ENCODE data around the gene SCAMP4. TPM values are rescaled to one million over a fixed set of nuclear protein-coding genes. Genes with fewer than 3 reads are reported as not detected.

Gene SCAMP4
- total and polyA plus RNA-seq, 2 donors, result 16.2 to 45.2 TPM

DNA sequence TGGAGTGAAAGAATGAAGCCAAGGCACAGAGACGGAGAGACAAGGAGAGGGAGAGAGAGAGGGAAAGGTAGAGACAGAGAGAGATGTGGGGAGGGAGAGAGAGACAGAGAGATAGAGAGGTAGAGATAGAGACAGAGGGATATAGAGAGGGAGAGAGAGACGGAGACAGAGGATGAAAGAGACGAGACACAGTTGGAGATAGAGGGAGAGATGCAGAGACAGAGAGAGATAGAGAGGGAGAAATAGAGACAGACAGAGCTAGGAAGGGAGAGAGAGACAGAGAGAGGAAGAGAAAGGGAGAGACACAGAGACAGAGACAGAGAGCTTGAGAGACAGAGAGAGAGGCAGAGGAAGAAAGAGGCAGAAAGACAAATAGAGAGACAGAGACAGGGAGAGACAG, 31.2 kb downstream of the SCAMP4 start:
- Histone ChIP-seq H3K4me3 (ENCODE audit: low read depth, low read length) (no peak overlapping the region), H3K4me1 (ENCODE audit: insufficient read depth) (no peaks in the 10 kb centered on the region), H3K36me3 (ENCODE audit: insufficient read depth) (no peaks in the 10 kb centered on the region), H3K27ac (ENCODE audit: low read depth) (no peak overlapping the region)
- no peak for DNase-seq (ENCODE audit: extremely low spot score)
- 80% methylated on average over 3 of the region's 3 CpGs for WGBS

DNA sequence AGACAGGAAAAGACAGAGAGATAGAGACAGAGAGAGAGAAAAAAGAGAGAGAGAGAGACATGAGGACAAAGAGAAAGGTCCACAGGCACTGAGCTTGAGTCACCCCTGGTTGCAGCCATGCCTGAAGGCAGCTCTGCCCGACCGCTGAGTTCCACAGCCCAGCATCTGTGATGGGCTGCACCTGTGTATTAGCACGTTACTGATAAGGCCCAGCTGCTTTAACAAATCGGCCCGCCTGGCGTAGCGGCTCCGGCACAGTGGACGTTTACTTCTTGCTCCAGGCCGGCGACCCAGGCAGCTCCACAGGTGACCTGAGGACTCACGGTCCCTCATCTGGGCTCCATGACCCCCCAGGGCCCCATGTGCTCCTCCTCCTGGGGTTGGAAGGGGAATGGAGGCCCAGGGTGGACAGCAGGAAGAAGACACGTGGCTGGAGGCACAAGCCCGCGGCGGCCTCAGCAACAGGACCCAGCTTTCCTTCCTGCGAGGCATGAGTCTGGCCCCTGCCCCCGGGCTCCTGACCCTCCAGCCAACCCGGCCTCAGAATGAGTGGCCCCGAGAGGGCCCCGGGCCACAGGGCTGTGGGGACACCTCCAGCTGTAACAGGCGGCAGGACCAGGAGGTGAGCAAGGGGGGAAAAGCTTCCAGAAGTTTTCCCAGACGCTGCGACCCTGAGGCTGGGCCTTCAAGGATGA, 31.9 kb downstream of the SCAMP4 start:
- H3K4me1 ChIP-seq (ENCODE audit: insufficient read depth), result no peaks in the 10 kb centered on the region
- no peaks in the 10 kb centered on the region for H3K36me3 ChIP-seq (ENCODE audit: insufficient read depth)
- H3K4me3 ChIP-seq (ENCODE audit: low read depth, low read length), result no peak overlapping the region
- no peak overlapping the region for H3K27ac ChIP-seq (ENCODE audit: low read depth)
- 85% methylated on average over 24 of the region's 24 CpGs for WGBS
- no peak for DNase-seq (ENCODE audit: extremely low spot score)

DNA sequence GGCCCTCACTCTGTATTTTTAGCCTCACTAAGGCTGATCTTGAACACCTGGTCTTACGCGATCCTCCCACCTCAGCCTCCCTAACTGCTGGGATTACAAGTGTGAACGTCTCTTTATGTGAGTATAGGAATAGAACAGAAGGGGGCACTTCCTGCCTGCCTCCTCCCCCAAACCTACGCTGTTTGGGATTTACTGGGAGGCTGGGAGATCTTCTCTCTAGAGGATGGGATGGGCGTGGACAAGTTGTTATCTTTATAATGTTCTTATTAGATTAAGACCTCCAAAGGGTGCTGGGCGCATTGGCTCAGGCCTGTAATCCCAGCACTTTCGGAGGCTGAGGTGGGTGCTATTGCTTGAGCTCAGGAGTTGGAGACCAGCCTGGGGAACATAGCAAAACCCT, 32.9 kb downstream of the SCAMP4 start:
- DNase-seq (ENCODE audit: extremely low spot score), result no peak
- Histone ChIP-seq H3K27ac (ENCODE audit: low read depth) (no peak overlapping the region), H3K4me1 (ENCODE audit: insufficient read depth) (peaks cover 1% of the 10 kb centered on the region), H3K36me3 (ENCODE audit: insufficient read depth) (no peaks in the 10 kb centered on the region), H3K4me3 (ENCODE audit: low read depth, low read length) (no peak overlapping the region)
- WGBS, result 63% methylated on average over 7 of the region's 7 CpGs

DNA sequence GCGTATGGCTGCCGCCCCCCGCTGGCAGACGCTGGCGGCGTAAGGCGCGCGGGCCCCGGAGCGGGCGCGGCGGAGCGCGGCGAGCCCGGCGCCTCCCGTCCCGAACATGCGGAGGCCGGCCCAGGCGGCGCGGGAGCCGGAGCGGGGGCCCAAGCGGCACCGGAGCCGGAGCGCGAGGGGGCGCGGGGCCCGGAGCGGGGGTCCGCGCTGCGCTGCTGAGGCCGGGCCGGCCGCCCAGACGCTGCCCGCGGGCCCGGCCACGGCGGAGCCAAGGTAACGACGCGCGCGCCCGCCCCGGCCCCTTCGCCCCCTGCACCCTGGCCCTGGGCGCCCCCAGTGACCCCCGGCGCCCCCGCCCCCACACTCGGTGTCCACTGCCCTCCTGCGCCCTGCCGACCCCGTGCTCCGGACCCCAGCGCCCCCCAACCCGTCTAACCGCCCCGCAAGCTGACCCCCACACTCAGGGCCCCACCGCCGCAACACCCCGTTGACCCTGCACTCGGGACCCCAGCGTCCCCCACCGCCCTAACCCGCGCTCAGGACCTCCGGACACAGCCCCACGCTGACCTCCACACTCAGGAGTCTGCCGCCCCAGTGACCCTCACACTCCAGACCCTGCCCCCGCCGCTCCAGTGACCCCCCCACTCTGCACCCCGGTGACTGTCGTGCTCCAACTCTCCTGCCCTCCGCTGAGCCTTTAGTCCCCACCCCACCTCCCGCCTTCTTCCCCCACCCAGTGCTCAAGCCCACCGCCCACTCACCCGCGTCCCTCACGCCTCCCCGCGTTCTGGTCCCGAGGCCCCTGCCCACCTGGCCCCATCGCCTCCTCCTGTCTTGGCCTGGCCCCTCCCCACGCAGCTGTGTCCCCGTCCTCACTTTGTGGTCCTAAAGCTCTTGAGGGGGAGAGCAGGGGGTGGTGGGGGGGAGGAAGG, 36.2 kb downstream of the SCAMP4 start, which contains the start of gene CSNK1G2:
Gene CSNK1G2 (plus strand): TSS at position 27 of the 932 bp plus-strand sequence. CDS start 28,601 bp downstream, outside the sequence.
- Histone ChIP-seq H3K4me1 (ENCODE audit: insufficient read depth) (peaks cover 2% of the 10 kb centered on the region), H3K36me3 (ENCODE audit: insufficient read depth) (no peaks in the 10 kb centered on the region), H3K27ac (ENCODE audit: low read depth) (peak within 1 kb of the TSS; percentile 96), H3K4me3 (ENCODE audit: low read depth, low read length) (peak within 1 kb of the TSS; percentile 91)
- WGBS, result under 1% methylated on average over 97 of the region's 97 CpGs
- DNase-seq (ENCODE audit: extremely low spot score), result no peak

DNA sequence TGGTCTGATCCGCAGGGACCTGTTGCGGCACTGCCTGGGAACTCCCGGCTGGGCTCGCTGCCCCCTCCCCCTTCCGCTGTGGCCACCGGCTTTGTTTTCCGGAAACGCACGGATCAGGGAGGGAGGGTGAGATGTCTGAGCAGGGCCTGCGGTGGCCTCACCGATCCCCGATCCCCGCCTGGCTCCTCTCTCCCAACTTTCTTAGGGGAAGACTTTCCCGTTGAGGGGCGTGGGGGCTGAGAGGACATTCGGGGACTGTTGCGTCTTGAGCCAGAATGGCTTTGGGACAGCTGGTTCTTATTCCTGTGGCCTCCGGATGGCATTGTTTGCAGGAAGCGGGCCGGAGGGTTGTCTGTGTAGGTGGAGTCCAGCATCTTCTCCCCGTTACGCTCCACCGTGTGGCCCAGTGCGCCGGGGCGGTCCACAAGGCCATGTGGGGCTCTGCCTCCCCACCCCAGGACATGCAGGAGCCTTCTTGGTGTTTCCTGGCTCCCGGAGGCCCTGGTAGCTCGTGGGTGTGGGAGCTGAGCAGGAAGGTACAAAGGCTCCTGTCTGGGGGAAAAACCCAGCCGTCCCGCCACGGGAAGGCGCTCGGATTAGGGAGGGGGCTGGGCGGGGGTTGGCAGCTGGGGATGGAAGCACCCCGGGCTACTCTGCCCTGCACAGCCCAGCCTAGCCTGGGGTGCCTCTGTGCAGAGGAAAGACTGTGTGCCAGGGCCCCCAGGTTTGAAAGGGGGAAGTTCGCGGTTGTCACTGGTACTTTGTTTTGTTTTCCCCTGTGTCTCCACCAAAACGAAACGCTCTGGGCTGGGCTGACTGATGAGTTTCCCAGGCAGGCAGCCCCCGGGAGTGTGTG, 37.1 kb downstream of the SCAMP4 start:
- Histone ChIP-seq H3K36me3 (ENCODE audit: insufficient read depth) (no peaks in the 10 kb centered on the region), H3K27ac (ENCODE audit: low read depth) (peak overlapping the region; percentile 89), H3K4me1 (ENCODE audit: insufficient read depth) (peaks cover 2% of the 10 kb centered on the region), H3K4me3 (ENCODE audit: low read depth, low read length) (peak overlapping the region; percentile 91)
- peak; percentile 52 for DNase-seq (ENCODE audit: extremely low spot score)
- WGBS, result 2% methylated on average over 40 of the region's 40 CpGs

DNA sequence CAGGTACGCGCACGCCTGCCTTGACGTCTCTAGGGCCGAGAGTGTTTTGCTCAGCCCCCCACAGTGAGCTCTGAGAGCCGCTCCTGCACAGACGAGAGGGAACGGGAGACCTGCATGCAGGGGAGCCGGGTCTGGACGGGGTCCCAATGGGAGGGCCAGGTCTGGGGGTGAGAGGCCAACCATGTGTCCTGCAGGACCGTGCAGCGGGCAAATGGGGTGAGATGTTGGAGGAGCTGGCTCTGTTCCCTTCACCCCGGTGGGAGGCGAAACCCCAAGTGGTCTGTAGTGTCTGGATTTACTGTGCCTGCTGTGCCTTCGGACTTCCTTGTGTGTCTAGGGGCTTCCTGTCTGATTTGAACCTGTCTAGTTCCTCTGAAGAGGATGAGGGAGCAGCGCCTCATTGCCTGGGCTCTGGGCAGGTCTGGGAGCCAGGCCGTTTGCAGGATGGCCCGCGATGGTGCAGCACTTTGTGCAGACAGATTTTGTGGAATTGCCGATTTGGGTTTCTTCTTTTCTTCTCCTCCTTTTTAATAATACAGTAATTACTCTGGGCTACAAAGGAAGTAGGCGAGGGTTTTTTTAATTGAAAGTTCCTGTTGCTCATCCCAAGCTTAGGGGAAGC, 37.8 kb downstream of the SCAMP4 start:
- no peak for DNase-seq (ENCODE audit: extremely low spot score)
- Histone ChIP-seq H3K36me3 (ENCODE audit: insufficient read depth) (no peaks in the 10 kb centered on the region), H3K4me1 (ENCODE audit: insufficient read depth) (peaks cover 2% of the 10 kb centered on the region), H3K27ac (ENCODE audit: low read depth) (no peak overlapping the region), H3K4me3 (ENCODE audit: low read depth, low read length) (peak overlapping the region; percentile 91)
- 36% methylated on average over 21 of the region's 21 CpGs for WGBS

DNA sequence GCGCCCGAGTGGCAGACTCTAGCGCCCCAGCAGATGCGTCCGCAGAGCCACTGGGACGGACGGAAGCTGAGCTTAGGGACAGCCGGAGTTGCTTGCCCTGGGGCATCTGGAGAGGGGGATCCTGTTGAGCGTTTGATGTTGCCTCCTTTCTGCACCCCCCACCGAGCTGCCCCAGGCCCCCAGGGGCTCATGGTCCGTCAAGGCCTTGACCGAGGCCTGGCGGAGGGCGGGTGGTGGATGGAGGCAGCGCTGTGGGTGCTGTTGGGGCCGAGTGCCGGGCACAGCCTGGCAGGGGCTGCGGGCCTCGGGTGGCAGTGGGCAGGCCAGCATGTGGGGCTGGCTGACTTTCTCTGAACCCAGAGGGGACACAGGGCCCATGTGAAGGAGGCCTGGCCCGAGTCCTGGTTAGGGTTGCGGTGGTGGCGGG, 38.5 kb downstream of the SCAMP4 start:
- WGBS, result 89% methylated on average over 22 of the region's 22 CpGs
- H3K4me3 ChIP-seq (ENCODE audit: low read depth, low read length), result no peak overlapping the region
- no peak for DNase-seq (ENCODE audit: extremely low spot score)
- no peaks in the 10 kb centered on the region for H3K36me3 ChIP-seq (ENCODE audit: insufficient read depth)
- H3K4me1 ChIP-seq (ENCODE audit: insufficient read depth), result peaks cover 2% of the 10 kb centered on the region
- H3K27ac ChIP-seq (ENCODE audit: low read depth), result no peak overlapping the region

DNA sequence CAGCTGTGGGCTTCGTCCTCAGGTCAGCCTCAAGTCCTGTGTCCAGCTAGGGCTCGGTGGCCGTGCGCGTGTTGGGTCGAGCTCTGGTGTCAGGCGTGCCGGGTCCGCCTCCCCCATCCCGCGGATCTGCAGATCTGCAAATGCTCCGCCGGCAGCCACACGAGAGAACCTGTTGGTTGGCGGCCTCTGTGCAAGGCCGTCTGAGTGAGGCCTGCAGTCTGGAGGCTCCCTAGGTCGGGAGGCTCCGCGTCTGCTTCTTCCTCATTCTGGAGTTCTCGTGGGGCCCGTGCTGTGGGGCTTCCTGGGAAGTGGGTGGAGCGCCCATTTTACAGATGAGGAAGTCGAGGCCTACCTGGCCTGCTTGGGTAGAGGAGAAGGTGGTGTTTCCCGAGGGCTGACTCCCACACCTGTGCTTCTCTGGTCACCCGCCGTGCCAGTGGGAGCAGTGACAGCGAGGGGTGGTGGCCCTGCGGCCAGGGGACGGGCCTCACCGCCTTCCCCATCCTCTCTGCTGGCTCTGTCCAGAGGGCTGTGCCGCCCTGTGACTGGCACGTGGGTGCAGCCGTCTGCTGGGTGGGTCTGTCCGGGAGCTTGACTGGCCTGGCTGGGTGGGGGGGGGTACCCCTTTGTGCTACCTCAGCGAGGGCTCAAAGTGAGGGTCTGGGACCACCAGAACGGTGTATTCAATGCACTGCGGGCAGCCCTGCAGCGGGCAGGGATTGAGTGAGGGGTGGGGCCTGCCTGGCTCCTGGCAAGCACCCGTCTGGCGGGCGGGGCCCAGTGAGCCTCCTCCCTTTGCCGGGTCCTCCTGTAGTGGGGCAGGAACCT, 39.1 kb downstream of the SCAMP4 start:
- DNase-seq (ENCODE audit: extremely low spot score), result no peak
- no peak overlapping the region for H3K27ac ChIP-seq (ENCODE audit: low read depth)

DNA sequence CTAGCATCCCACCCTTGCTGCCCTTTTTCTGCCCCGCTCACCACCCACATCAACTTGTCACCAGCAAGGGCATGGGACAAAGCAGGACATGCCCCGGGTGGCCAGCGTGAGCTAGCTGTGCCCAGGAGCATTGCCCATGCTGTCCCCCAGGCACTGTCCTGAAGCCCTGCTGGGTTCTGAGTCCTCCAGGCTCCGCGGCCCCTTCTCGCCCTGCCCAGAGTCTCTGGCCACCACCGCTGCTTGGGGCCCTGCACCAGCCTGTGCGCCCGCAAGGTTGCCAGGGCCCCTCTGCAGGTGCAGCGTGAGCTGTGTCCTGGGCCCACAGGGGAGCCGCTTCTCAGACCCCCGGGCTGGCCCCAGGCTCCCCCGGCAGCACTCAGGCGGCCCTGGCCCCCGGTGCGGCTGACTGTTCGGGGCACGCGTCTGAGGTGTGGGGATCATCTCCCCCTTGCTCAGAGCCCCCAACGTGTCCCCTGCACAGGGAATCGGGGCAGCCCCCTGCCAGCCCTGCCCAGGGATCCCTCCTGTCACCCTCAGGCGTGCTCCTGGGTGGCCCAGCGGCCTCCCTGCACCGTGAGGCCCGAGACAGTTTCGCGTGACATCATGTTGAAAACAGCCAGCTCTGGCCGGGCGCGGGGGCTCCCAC, 39.8 kb downstream of the SCAMP4 start:
- WGBS, result 91% methylated on average over 30 of the region's 30 CpGs
- Histone ChIP-seq H3K4me1 (ENCODE audit: insufficient read depth) (peaks cover 2% of the 10 kb centered on the region), H3K4me3 (ENCODE audit: low read depth, low read length) (no peak overlapping the region), H3K27ac (ENCODE audit: low read depth) (no peak overlapping the region), H3K36me3 (ENCODE audit: insufficient read depth) (no peaks in the 10 kb centered on the region)
- no peak for DNase-seq (ENCODE audit: extremely low spot score)

More for the DNA sequence above, 39.1 kb downstream of the SCAMP4 start:
- Histone ChIP-seq H3K4me3 (ENCODE audit: low read depth, low read length) (no peak overlapping the region), H3K36me3 (ENCODE audit: insufficient read depth) (no peaks in the 10 kb centered on the region), H3K4me1 (ENCODE audit: insufficient read depth) (peaks cover 2% of the 10 kb centered on the region)
- WGBS, result 82% methylated on average over 42 of the region's 42 CpGs

DNA sequence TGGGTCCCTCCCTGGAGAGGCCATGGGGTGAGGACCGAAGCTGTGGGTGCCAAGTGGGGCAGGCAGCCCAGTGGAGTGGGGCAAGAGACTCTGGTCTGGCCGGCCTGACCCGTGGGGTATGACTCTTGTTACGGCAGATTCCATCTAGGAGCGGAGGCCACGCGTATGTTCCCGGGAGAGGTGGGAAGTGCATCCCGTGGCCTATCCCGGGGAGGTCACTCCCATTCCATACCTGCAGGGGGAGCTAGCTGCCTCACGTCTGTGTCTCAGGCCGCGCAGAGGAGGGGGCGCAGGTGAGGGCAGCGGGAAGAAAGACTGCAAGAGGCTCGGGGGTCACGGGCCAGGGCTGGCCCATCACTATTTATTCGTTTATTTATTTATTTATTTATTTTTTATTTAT, 40.7 kb downstream of the SCAMP4 start:
- no peaks in the 10 kb centered on the region for H3K36me3 ChIP-seq (ENCODE audit: insufficient read depth)
- WGBS, result 79% methylated on average over 18 of the region's 18 CpGs
- DNase-seq (ENCODE audit: extremely low spot score), result no peak
- peaks cover 2% of the 10 kb centered on the region for H3K4me1 ChIP-seq (ENCODE audit: insufficient read depth)
- H3K4me3 ChIP-seq (ENCODE audit: low read depth, low read length), result no peak overlapping the region
- no peak overlapping the region for H3K27ac ChIP-seq (ENCODE audit: low read depth)

DNA sequence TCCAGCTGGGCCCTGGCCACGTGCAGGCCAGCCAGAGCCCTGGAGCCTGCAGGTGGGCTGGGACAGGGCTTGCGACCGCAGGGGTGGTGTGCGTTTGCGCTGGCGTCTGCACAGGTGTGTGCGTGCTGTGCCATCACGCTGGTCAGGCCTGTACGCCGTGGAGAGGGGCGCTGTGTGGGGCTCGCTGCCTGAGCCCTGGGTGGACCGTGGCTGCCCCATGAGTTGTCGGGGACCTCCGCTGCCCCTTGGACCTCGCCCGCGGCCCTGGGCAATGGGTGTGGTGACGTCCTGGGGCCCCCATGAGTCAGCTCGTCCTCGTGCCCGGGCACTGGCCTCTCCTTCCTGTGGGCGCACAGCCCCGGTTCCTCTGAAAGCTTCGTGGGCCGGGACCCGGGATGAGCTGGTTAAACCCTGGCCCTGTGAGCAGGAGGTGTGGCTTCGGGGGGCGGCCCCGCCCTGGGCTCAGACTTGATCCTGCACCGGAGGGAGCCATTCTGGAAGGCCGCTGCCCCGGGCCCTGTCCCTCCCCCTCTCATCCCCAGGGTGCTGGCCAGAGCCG, 42.5 kb downstream of the SCAMP4 start:
- no peak overlapping the region for H3K27ac ChIP-seq (ENCODE audit: low read depth)
- H3K36me3 ChIP-seq (ENCODE audit: insufficient read depth), result no peaks in the 10 kb centered on the region
- 87% methylated on average over 34 of the region's 34 CpGs for WGBS
- H3K4me1 ChIP-seq (ENCODE audit: insufficient read depth), result peaks cover 2% of the 10 kb centered on the region
- no peak for DNase-seq (ENCODE audit: extremely low spot score)
- no peak overlapping the region for H3K4me3 ChIP-seq (ENCODE audit: low read depth, low read length)

All from urinary bladder (tissue), 4 donors.